NCI-H82 treated with DMSO at 0.1 percent for 48 hours (cell line): Measurements from ENCODE around the gene PTPN14.

Source experiments
- DNase-seq: peaks from one replicate; lab custom pipeline; 2025; ENCODE audit not compliant: unreplicated experiment; lab: John Stamatoyannopoulos, UW

Gene PTPN14

DNA sequence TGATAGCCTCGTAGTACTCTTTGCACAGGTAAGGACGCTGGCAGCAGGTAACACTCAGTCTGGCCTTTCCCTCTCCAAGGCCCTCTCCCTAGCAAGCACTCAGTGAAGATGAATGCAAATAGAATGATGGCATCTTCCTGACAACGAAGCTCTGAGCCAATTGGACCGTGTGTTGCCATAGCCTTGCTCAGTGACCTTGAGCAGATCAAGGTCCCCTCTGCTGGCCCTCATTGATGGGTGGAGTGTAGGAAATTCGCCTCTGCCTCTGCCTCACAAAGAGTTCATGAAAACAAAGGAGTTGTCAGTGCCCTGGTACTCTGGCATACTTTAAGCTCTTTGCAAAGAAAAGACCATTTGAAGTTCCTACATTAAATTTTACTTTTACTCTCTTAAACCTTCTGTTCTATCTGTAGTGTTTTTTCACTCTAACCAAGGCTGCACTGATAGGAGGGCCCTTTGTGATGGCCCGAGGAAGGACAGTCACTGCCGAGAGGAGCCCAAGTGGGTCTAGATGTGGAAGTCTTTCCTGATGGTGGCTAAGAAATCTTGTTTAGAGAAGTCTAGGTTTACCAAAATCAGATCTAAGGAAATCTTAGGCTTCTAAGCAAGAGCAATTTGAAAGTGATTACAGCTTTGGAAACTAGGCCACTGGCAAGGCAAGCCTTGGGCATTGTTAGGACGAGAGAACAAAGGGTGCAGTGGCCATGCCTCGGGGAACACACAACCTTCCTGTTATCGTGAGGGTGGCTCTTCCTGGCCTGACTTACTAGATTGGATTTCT is 232.3 kb downstream of the PTPN14 start:
- DNase-seq, result no peak

GRCh38 chr1:214318356-214318755 is 233.0 kb downstream of the PTPN14 start:
- DNase-seq, result no peak

DNA sequence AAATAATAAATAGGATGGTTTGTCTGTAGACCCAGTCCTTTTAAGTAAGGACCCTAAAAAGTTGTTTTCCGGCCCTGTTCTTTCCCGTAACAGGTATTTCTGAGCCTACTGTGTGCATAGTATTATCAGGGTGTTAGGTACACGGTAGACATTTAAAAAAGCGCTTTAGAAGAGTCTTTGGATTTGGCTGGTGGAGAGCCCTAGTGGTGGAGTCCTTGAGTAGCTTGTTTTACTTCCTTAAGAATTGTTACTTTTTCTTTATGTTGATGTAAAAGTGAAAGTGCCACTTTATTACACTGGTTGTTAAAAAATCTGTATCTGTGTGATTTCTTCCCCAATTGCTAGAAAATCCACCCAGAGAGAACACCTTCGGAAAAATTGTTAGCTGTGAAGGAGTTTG is 233.7 kb downstream of the PTPN14 start:
- DNase-seq, result no peak

DNA sequence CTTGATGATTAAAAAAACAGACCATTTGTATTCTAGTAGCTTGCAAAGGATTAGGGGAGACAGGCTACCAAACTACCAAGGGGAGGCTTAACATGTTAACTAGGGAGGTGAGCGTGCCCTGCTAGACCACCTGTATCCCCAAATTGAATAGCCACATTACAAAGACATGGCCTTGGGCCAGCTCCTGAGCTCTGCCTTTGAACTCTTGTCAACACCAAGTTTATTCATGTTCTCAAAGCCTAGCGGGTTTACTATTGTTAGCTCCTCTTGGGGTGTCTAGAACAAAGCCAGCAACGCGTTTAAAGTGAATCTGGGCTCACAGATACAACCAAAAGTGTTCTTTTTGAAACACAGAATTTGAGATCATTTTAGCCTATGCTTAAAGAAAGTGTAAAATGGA is 234.1 kb downstream of the PTPN14 start:
- DNase-seq, result no peak

DNA sequence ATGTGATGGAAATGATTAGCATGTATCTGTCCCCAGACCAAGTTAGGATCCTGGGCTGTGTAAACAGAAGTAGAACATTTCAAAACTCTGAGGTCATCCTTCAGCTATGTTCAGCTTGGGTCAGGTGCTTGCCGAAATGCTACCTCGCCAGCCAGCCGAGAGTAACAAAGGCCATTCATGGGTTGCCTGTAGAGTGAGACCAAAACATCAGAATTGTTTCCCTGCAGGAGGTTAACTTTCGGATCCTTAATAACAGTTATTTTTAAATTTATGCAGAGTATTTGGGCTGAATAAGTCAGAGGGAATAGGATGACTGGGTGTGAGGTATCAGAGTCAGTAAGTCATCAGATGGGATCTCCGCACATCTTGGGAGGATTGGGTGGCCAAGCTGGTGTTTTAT is 234.8 kb downstream of the PTPN14 start:
- no peak for DNase-seq

- no peak for DNase-seq
These were observed 237.1 kb downstream of the PTPN14 start for GRCh38 chr1:214314178-214314843.

- no peak for DNase-seq
These were observed 238.8 kb downstream of the PTPN14 start for GRCh38 chr1:214312530-214313051.

GRCh38 chr1:214310777-214311690 is 240.4 kb downstream of the PTPN14 start:
- DNase-seq, result peak; percentile 74

DNA sequence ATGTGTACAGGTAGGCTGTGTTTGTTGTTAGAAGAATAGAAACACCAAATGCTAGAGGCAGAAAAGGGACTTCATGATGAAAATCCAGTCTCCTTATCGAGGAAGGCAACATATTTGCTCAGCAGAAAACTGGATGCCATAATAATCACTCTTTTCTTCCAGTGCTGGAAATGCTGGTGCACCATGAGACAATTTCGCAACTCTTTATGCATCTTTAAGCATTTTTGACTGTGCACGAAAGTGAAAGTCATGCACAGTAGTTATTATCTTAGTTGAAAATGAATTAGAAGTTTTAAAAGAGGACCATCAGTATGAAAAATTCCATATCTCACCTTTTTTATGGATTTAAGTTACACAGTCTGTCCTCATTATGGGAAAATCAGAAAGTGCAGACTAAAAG is 241.4 kb downstream of the PTPN14 start:
- DNase-seq, result no peak

DNA sequence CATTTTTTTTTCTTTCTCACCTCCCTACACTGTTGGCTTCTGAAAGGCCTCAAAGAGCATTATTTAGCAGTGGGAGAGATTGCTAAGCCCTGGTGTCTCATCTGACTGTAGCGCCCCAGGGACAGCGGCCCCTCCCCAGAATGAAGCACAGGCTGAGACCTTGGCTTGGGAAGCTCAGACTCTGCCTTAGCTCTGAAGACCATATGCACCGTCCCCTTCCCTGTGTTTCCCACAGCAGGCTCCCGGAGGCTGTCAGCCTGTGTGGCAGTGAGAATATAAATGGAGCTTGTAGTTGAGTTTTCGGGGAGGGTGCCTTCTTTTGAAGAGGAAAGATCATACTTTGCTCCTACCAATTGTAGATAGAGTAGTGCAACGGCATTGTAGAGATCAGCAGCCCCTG is 245.1 kb downstream of the PTPN14 start:
- DNase-seq, result no peak

GRCh38 chr1:214305164-214305751 is 246.1 kb downstream of the PTPN14 start:
- no peak for DNase-seq

DNA sequence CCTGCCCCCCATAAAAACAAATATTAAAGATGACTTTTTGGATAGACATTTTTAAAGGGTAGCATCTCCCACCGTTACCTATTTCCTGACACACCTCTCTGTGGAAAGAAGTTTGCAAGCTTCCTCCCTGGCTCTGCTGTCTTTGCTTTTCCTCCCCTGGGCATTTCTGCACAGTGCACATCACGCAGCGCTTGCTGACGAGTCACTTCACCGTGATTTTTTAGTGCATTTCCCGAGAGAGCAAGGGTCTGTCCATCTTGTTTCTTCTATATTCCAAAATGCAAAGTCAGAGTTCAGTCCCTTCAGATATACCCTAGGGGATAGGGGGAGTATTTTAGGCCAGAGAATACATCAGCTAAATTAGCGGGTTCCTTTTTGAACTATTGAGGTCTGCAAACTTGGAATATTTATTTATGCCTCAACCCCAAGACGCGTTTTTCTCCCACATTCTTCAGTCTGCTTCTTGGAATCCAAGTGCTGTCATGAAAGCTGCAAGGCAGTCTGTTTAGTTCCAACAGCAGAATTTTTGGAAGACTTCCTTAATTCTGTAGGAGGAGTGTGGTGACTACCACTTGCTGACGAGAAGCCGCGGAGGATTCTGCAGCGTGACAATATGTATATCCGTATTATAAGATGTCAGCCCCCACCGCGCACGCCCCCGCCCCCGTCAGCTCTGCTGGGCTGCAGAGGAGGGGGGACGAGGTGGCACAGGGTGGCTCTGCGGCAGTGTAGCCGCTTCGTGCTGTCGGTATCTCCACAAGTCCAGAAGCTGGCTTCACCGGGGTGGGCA is 248.1 kb downstream of the PTPN14 start:
- no peak for DNase-seq

DNA sequence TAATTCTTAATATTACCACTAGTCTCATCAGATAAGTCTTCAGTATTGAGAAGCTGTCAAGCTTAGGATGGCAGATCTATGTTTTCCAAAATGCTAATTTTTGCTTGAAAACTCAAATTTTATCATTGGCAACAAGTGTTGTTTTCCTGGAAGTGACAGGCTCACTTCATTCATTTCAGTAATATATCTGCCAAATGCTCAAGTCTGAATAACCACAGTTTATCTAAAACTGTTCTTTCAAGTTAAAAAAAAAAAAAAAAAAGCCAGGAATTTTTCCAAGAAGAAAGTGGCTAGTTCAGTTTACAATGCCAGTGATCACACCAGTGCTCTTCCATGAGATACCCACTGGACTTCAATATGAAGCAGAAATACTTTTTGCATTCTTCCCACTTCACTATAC is 249.9 kb downstream of the PTPN14 start:
- no peak for DNase-seq

- no peak for DNase-seq
These were observed 251.1 kb downstream of the PTPN14 start for GRCh38 chr1:214300149-214300780.
